22Rv1 (cell line): ENCODE measurements around the gene ARHGAP26.

Source experiments
- CTCF ChIP-seq: fragments of 450-650 bp; IDR thresholded peaks from 2 replicates; pipeline ENCODE4 v1.5.1; 2017; ENCODE audit warnings: mild to moderate bottlenecking
- ZFX ChIP-seq: fragments of 450-650 bp; IDR thresholded peaks from 2 replicates; pipeline ENCODE4 v1.6.1; 2017; ENCODE audit warnings: antibody characterized with exemption, borderline replicate concordance

DNA sequence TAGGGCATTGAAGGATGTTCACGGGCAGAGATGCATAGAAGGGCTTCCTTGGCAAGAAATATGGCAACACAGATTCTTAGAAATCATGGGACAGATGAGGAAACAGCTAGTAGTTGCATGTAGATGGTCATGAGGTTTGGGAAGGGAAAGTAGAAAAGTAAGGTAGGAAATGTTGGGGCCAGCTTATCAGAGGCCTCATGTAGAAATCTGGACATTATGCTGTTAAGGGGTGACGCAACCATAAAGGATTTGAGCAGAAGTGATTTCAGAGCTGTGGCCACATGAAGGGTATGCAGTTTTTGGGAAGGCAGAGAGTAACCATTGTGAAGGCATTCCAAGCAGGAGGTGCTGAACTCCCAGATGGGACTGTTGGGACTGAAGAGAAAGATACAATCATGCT lies 224.0 kb downstream of the ARHGAP26 start:
- TF ChIP-seq CTCF (no peak), ZFX (no peak)
